ENCODE results near the gene RDH11. TPM values are rescaled to one million over a fixed set of nuclear protein-coding genes. Genes with fewer than 3 reads are reported as not detected.
A peak's percentile ranks its signal among the peaks of the same experiment; 100 is the strongest.

Gene RDH11
- total RNA-seq, 2 experiments from 2014 or later = 72.0 to 75.6 TPM

- ATAC-seq (peak; percentile 95), DNase-seq (peak; percentile 8)
- H3K4me3 Mint-ChIP-seq = no peak overlapping the region
- no peaks in the 10 kb centered on the region for H3K27me3 Mint-ChIP-seq
- intact Hi-C loops (cut with DNase I, micrococcal nuclease) = no loop called here
- ChIA-PET CTCF (interaction anchor here (0.7 to 0.9 kb wide), 2 partner anchors 12 to 65 kb away, joined by 3 read pairs; no protein-coding TSS in a partner anchor), POLR2A (no interaction called here)
- no peaks in the 10 kb centered on the region for H3K36me3 Mint-ChIP-seq (ENCODE audit: low read depth)
- H3K9me3 Mint-ChIP-seq (ENCODE audit: low read depth) = no peaks in the 10 kb centered on the region
- peaks cover 3% of the 10 kb centered on the region for H3K4me1 Mint-ChIP-seq
- peak overlapping the region; percentile 58 for H3K27ac Mint-ChIP-seq
These were observed 59.1 kb downstream of the RDH11 start for GRCh38 chr14:67636361-67636919.

DNA sequence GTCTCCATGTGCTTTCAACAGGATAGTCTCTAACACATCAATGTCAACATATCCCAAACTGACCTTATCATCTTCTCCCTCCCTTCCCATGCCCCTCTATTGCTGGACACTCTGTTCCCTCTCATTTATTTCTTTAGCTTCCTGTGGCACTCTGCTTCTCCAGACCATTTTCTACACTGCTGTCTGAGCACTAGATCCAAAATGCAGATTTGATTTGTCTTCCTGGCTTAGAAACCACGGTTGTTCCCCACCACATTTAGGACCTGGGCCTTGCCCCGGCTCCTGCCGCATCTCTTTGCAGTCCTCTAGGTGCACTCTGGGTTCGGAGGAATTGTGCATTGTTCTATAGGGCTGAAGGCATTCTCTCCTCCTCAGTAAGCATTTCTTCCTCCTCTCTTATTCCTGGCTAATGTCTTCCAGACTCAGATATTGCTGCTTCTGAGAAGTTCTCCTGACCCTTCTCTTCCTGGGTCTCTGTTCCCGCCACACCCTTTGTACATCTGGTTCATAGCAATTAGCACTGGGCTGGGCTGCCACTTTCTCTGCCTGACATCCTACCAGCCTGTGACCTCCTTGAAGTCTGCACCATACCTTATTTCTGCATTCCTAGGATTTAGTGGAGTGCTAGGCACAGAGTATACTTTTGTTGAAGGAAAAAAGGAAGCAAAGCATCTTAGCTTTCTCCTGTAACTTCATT lies 62.0 kb downstream of the RDH11 start:
- Mint-ChIP-seq H3K9me3 (ENCODE audit: low read depth) (no peaks in the 10 kb centered on the region), H3K27ac (no peak overlapping the region), H3K36me3 (ENCODE audit: low read depth) (no peaks in the 10 kb centered on the region), H3K4me3 (no peak overlapping the region), H3K27me3 (no peaks in the 10 kb centered on the region), H3K4me1 (peaks cover 3% of the 10 kb centered on the region)
- intact Hi-C loops (cut with DNase I, micrococcal nuclease) = no loop called here
- ChIA-PET POLR2A (no interaction called here), CTCF (no interaction called here)
- DNase-seq (no peak), ATAC-seq (no peak)

DNA sequence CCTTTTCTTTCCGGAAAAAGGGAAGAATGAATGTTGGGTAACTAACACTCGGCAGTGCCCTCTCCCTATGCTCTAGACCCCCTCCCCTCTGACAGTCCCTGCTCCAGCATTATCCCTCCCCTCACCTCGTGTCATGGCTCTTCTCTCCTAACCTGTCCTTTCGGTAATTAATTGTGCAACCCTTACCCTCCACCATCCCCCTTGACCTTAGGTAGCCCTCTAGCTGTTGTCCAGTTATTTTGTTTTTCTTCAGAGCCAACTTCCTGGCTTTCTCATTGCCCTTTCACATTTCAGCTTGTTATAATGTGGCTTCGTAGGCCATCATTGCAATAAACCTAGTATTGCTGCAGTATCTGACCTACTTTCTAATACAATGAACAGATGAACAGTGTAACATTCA lies 64.6 kb downstream of the RDH11 start:
- CTCF ChIA-PET = interaction anchor here (0.5 to 1.3 kb wide), 5 partner anchors 10 to 271 kb away, joined by 3 to 5 read pairs (median 3); partner anchors contain the start of genes ARG2 and EIF2S1
- DNase-seq (no peak), ATAC-seq (no peak)
- Mint-ChIP-seq H3K27me3 (no peaks in the 10 kb centered on the region), H3K27ac (no peak overlapping the region), H3K4me1 (no peaks in the 10 kb centered on the region), H3K4me3 (no peak overlapping the region), H3K9me3 (ENCODE audit: low read depth) (no peaks in the 10 kb centered on the region), H3K36me3 (ENCODE audit: low read depth) (no peaks in the 10 kb centered on the region)
- POLR2A ChIA-PET = interaction anchor here (0.6 kb wide), 1 partner anchor 60 kb away, joined by 3 read pairs; no protein-coding TSS in a partner anchor
- intact Hi-C loops (cut with DNase I, micrococcal nuclease) = no loop called here

DNA sequence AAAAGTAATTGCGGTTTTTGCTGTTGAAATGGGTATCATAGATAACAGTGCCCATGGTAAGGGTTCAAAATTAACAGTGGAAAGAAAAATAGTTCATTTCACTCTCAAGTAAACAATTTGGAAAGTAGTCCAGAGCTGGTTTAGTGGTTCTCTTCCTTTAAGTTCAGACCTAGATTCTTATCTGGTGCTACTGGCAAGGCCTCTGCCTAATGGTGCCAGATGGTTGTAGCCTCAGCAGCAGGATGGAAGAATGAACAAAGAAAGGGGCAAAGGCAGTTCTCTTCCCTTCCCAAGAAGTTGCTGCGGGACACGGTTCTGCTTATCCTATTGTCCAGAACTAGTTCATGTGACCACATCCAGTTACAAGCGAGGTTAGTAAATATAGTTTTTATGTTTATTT lies 65.4 kb downstream of the RDH11 start:
- Mint-ChIP-seq H3K4me3 (no peak overlapping the region), H3K27me3 (no peaks in the 10 kb centered on the region), H3K4me1 (no peaks in the 10 kb centered on the region), H3K36me3 (ENCODE audit: low read depth) (no peaks in the 10 kb centered on the region), H3K9me3 (ENCODE audit: low read depth) (no peaks in the 10 kb centered on the region), H3K27ac (no peak overlapping the region)
- ATAC-seq (no peak), DNase-seq (no peak)
- POLR2A ChIA-PET = no interaction called here
- CTCF ChIA-PET = interaction anchor here (0.6 to 0.8 kb wide), 2 partner anchors 10 to 27 kb away, joined by 3 read pairs; no protein-coding TSS in a partner anchor
- intact Hi-C loops (cut with DNase I, micrococcal nuclease) = no loop called here

- H3K9me3 Mint-ChIP-seq (ENCODE audit: low read depth) = no peaks in the 10 kb centered on the region
- H3K36me3 Mint-ChIP-seq (ENCODE audit: low read depth) = no peaks in the 10 kb centered on the region
- ChIA-PET POLR2A (no interaction called here), CTCF (interaction anchor here (1.1 to 2.3 kb wide), 5 partner anchors 8 to 77 kb away, joined by 4 to 8 read pairs (median 5); partner anchors contain the start of gene ARG2)
- no peak overlapping the region for H3K27ac Mint-ChIP-seq
- ATAC-seq (no peak), DNase-seq (no peak)
- no peaks in the 10 kb centered on the region for H3K27me3 Mint-ChIP-seq
- peaks cover 9% of the 10 kb centered on the region for H3K4me1 Mint-ChIP-seq
- intact Hi-C loops (cut with DNase I, micrococcal nuclease) = no loop called here
- no peak overlapping the region for H3K4me3 Mint-ChIP-seq
These were observed 68.0 kb downstream of the RDH11 start for GRCh38 chr14:67627519-67627918.

Other genes starting within 250 kb of the RDH11 start
- 1 to 10 TPM; 1.3 to 1.5 TPM for gene TMEM229B, start 207.0 kb downstream of the RDH11 start, total RNA-seq
- 1 to 10 TPM; 4.1 to 5.7 TPM for gene PLEKHH1, start 162.5 kb downstream of the RDH11 start, total RNA-seq
- 10 to 100 TPM; 14.9 to 21.4 TPM for gene PIGH, start 95.5 kb downstream of the RDH11 start, total RNA-seq
- gene ARG2, start 75.8 kb downstream of the RDH11 start, total RNA-seq = 10 to 100 TPM; 11.9 TPM
- gene VTI1B, start 21.1 kb downstream of the RDH11 start, total RNA-seq = 10 to 100 TPM; 42.0 to 58.3 TPM
- not detected for gene RDH12, start 6.1 kb upstream of the RDH11 start, total RNA-seq
- gene ZFYVE26, start 120.8 kb upstream of the RDH11 start, total RNA-seq = 10 to 100 TPM; 13.0 to 14.2 TPM
- gene RAD51B, start 124.0 kb upstream of the RDH11 start, total RNA-seq = 10 to 100 TPM; 26.4 to 39.9 TPM